ENCODE results near the gene TSPOAP1.

The TSPOAP1 gene

DNA sequence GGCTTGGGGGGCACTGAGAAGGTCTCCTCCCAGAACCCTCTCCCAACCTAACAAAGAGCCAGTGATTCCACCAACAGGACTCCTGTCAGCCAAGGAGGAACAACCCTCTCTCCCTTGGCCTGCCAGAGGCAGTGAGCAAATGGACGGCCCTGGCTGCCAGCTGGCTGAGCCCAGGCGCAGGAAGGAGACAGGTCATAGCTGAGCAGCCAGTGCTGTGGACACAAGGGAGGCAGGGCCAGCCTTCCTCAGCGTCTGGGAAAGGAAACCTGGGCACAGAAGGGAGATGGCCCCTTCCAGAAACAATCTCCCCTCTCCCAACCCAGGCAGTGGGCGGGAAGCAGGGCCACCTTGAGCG is 50.0 kb downstream of the TSPOAP1 start:
- DNase-seq (ENCODE audit: low read depth in 2 of 2, low spot score in 1 of 2), result no peak

GRCh38 chr17:58277802-58278595 is 50.6 kb downstream of the TSPOAP1 start:
- no peak for DNase-seq (ENCODE audit: low read depth in 2 of 2, low spot score in 1 of 2)

DNA sequence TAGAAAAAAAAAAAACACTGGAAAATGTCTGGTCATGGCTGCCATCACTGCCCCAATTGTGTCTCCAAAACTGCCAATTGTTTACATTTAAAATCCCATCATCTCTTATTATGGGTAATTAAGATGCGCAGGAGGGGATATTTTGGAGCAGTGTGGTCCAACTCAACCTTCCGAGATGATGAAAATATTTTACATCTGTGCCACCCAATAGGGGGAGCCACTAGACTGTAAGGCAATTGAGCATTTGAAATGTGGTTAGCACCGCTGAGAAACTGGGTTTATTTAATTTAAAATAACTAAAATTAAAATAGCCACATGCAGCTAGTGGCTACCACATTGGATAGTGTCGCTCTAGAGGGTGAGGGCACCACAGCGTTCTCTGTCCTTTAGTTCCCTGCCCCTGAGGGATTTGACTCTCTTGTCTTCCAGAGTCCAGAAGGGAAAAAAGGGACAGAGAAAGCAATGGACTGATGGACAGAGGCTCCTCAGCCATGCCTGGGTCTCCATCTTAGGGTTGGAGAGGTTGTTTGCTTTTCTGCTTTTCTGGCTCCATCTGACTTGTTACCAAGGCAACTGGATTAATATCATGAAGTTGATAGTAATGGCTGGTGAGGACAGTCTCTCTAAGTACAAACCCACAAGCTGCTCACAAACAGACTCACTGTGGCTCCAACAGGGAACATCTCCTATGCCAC is 51.3 kb downstream of the TSPOAP1 start:
- no peak for DNase-seq (ENCODE audit: low read depth in 2 of 2, low spot score in 1 of 2)

- no peak for DNase-seq (ENCODE audit: low read depth in 2 of 2, low spot score in 1 of 2)
Measured at GRCh38 chr17:58276423-58276822, 52.2 kb downstream of the TSPOAP1 start.

DNA sequence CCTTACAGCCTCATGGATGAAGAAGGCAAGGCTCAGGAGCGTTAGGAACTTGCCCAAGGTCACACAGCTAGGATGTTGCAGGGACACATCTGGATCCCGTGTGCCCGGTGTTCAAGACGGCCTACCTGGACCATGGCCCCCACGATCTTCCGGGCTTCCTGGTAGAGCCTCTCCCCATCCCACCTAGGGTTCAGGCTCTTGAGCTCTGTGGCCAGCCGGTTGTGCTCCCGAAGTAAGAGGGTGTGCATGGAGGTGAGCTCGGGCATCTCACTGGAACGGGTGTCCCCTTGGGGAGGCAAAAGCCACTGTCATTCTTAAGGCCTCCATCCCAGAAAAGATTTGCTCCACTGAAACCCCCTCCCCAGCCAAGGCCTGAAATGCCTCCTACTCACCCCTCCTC is 53.2 kb downstream of the TSPOAP1 start:
- no peak for DNase-seq (ENCODE audit: low read depth in 2 of 2, low spot score in 1 of 2)

- DNase-seq (ENCODE audit: low read depth in 2 of 2, low spot score in 1 of 2), result no peak
Measured at GRCh38 chr17:58273453-58274104, 55.0 kb downstream of the TSPOAP1 start.

GRCh38 chr17:58272367-58273280 is 56.0 kb downstream of the TSPOAP1 start:
- DNase-seq (ENCODE audit: low read depth in 2 of 2, low spot score in 1 of 2), result no peak

- no peak for DNase-seq (ENCODE audit: low read depth in 2 of 2, low spot score in 1 of 2)
Measured at GRCh38 chr17:58271216-58271931, 57.2 kb downstream of the TSPOAP1 start.

DNA sequence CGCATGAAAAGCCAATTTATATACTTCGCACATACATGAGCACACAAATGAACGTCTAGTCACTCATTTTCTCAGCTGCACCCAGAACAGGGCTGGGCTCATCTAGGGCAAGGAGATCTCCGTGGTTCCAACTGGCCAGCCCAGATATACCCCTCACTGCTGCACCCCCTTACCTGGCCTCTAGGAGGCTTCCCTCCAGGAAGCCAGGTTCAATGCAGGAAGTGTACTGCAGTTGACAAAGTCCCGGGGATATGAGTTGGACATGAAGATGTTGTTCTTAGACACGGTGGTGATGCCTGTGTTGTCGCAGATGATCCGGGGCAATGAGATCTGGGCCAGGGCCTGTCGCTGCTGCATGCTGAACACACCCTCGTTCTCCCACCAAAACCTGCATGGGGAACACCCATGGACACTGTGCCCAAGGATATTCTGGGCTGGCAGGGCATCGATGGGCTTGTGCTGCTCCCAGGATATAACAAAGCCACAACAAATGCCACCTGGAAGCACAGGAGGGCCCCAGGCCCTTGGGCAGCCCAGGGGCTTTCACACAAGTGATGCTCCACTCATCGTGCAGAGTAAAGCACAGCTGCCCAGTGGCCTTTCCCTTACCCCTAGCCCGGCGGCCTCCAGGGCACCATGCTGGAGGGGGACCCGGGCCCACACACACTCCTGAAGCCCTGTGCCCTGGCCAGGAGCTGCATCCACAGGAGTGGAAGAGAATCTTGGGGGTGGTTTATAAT is 57.9 kb downstream of the TSPOAP1 start:
- no peak for DNase-seq (ENCODE audit: low read depth in 2 of 2, low spot score in 1 of 2)

DNA sequence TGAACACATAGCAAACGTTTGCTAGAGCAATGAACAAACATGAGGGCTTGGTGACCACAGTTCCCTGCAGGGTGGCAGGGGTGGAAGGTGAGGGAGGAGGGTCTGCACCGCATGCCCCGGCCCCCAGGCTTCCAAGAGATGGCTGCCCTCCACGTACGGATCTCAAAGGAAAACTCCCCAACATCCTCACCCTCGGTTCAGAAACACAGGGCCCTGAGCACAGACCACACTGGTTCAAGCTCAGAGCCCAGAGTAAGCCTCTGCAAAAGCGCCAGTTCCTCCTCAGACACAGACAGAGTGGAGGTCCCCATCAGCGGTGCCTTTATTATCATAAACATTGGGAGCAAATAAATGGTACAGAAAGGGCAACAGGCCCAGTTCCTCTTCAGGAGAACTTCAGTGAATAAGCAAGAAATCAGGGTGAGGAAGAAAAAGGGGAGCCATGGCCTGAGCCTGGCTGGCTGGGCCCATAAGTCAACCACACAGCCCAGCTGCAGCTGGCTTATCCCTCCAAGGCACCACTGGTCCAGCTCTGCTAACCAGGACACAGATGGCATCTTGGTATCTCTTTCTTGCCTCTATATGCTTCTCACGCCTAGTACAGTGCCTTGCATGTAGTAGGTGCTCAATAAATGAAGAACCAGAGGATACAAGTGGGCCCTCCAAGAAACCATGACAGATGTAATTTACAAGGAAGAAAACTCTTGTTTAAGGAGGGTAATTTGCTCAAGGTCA is 58.9 kb downstream of the TSPOAP1 start:
- DNase-seq (ENCODE audit: low read depth in 2 of 2, low spot score in 1 of 2), result no peak

DNA sequence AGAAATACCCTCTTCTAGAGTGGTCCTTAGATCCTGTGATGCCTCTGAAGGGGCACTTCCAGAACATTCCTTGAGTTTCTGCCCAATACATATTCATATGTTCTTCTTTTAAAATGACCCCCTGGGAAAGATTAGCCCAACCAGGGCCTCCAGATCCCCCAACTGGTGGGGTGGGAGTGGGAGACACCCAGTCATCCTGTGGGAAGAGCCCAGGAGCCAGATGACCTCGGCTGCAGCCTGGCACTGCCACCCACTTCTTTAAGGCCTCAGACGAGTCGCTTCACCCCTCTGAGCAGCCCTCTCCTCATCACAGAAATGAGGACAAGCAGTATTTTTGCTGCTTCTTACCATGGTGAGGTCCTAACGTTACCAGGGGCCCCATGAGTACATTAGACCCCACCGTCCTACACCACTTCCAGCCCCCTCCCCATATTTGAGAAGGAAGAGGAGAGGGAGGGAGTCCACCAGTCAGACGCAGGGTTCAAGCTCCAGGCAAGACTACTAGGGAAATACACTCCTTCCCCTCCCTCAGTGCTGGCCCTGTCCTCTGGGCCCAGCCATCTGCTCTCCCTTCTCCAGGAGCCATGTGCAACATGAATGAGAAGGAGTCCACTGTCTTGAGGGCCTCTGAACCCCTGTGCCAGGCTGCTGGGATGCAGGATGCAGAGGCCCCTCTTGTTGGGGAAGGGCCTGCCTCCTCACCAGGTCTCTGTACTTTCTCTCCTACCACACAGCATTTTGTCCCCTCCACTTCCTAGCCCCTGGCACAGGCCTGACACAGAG is 59.6 kb downstream of the TSPOAP1 start:
- no peak for DNase-seq (ENCODE audit: low read depth in 2 of 2, low spot score in 1 of 2)

DNA sequence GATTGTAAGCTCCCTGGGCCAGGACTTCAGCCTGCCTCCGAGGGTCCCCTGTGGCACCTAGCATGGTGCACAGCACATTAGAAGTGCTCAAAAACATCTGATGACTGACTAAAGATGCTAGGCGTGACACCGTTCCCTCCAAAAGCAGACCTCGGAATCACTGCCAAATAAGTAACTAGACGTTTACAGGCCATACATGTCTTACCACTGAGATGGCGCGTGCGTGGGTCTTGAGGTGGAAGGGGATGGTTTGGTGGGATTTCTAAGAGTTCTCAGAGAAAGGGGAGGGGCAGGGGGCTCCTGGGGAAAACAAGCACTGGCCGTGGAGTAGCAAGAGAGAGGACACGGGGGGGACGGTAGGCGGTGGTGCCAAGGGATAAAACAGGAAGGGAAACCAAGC is 60.3 kb downstream of the TSPOAP1 start:
- DNase-seq (ENCODE audit: low read depth in 2 of 2, low spot score in 1 of 2), result no peak

GRCh38 chr17:58267347-58268324 is 61.0 kb downstream of the TSPOAP1 start:
- no peak for DNase-seq (ENCODE audit: low read depth in 2 of 2, low spot score in 1 of 2)

- DNase-seq (ENCODE audit: low read depth in 2 of 2, low spot score in 1 of 2), result no peak
Measured at GRCh38 chr17:58265902-58266875, 62.4 kb downstream of the TSPOAP1 start.

- DNase-seq (ENCODE audit: low read depth in 2 of 2, low spot score in 1 of 2), result no peak
Measured at GRCh38 chr17:58265271-58265670, 63.3 kb downstream of the TSPOAP1 start.
